GM23248 (cell line): ENCODE data around the gene AKAP13.

Experiments
- EZH2 ChIP-seq: fragments of 200-600 bp; sonication (generic); IDR thresholded peaks from 2 replicates; pipeline ENCODE4 v1.6.1; 2018; ENCODE audit warnings: antibody characterized with exemption, mild to moderate bottlenecking; ENCODE audit not compliant: insufficient read depth, poor library complexity, severe bottlenecking
- EZH2phosphoT487 ChIP-seq: fragments of 200-600 bp; sonication (generic); IDR thresholded peaks from 2 replicates; pipeline ENCODE4 v1.6.1; 2018; ENCODE audit warnings: antibody characterized with exemption, moderate library complexity, mild to moderate bottlenecking, low read depth; ENCODE audit not compliant: insufficient read depth

DNA sequence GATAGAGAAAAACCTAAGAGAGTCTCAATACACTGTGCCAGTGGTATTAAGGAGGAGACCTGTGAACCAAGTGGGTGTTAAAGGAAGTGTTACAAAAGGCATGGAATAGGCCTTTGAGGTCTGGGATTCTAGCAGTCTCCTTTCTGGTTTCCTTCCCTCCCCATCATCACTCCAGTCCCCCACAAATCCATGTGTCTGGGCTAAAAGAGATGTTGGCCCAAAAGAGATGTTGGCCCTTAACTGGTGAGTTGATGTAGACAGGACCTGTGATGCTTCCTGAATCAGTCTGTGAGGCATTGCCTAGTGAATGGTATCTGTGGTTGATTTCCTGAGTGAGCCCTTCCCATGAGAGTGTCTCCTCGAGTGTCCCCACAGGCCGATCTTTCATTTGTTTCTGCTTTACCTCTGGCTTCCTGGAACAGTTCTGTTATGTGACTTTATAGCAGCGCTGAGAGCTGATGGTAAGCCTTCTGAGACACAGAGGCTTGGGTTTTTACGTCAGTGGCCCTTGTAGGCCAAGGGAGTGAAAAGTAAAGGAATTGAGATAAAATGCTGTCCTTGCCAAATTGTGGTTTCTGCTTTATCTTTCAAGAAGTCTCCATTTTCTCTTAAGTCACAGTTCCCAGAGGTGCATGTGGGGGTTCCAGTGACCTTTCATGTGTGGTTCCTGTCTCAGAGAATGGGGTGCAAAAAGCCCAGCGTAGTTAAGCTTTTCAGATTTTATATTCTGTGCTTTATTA, 326.5 kb downstream of the AKAP13 start:
- no peak for TF ChIP-seq EZH2phosphoT487
- no peak for TF ChIP-seq EZH2
